HG03135 (cell line): Measurements from ENCODE around the gene GRWD1.

ENCODE experiments used
- ATAC-seq: cut with Tn5 transposase; IDR thresholded peaks from one replicate; pipeline ENCODE4 v1.9.1; 2021; ENCODE audit warnings: mild to moderate bottlenecking, moderate library complexity; ENCODE audit not compliant: unreplicated experiment

Gene GRWD1

GRCh38 chr19:48445606-48446481 lies at the start of gene GRWD1:
GRWD1 (plus strand) TSS chr19:48445983; CDS start chr19:48446006, 23 bp downstream.
- peak; percentile 86 for ATAC-seq

DNA sequence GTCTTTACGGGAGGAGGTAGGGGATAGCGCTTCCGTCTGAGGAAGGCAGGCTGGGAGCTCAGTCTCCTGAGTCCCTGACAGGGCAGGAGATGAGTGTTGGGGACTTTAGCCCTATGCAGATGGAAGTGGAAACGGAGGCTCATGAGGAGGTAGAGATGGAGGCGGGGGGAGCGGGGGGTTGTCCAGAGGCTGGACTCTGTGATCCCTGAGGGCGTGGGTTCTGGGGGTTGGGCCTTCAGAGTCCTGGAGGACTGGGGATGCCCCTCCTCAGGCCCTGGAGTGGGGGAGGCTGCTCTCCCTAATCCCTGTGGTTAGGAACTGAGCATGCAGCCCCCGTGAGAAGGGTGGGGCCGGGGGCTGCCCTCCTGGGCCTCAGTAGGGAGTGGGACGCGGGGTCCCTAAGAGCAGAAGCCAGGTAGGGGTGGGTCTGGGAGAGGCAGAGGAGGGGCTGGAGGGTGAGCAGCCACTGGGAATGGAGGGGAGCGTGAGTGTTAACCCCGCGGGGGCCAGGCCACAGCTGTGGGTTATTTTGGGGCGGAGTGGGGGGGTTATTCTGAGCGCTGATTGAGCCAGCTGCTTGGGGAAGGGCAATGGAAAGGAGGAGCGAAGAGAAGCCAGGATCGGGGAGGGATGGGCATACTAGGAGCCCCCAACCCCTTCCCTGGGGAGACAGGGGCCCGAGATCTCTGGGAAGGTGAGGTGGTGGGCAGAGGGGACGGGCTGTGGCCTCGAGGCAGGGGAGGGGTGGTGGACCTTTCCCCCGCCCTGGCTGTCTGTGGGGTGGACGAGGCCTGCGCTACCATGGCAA lies 49.6 kb upstream of the GRWD1 start:
- no peak for ATAC-seq

GRCh38 chr19:48396824-48397176 lies 49.0 kb upstream of the GRWD1 start:
- ATAC-seq, result no peak

DNA sequence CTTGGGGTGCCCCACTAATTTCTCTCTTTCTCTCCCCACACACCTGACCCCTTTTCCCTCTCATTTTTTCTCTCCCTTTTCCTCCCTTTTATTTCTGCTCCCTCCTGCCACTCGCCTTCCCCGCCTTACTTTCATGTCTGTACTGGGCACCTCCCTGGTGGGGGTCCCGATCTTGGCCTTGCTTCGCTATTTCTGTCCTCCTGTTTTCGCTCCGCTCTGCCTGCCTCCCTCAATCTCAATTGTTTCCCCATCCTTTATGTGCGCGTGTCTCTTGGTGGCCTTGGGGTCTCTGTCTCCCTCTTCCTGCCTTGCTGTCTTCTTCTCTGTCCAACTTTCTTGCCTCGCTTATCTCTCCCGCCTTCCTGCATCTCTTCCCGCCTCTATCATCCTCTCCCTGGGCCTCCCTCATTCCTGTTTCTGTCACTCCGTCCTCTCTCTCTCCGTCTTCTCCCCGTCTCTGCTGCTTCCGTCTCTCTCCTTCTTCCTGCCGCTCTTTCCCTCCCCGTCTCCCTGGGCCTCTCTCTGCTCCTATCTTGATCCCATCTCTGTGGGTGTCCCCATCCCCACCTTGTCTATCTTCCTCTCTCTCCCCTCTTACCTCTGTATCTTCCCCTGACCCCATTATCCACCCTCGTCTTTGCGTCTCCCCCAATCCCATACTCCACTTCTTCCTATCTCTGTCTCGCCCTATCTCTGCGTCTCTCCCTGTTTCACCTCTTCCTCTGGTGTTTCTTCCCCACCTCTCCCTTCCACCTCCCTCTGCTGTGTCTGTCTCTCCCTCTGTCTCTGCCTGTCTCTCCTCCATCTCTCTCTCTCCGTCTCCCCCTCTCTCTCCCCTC lies 48.3 kb upstream of the GRWD1 start:
- no peak for ATAC-seq

DNA sequence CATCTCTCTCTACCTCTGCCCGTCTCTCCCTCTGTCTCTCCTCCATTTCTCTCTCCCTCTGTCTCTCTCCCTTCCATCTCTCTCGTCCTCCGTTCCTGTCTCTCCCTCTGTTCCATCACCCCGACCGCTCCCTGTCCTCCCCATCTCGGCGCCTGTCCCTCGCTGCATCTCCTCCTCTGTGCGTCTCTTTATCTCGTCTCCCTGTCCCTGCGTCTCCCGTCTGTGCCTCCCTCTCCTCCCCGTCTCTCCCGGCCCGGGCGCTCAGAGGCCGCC lies 47.7 kb upstream of the GRWD1 start:
- no peak for ATAC-seq

GRCh38 chr19:48398375-48399235 lies 47.2 kb upstream of the GRWD1 start:
- ATAC-seq, result no peak

DNA sequence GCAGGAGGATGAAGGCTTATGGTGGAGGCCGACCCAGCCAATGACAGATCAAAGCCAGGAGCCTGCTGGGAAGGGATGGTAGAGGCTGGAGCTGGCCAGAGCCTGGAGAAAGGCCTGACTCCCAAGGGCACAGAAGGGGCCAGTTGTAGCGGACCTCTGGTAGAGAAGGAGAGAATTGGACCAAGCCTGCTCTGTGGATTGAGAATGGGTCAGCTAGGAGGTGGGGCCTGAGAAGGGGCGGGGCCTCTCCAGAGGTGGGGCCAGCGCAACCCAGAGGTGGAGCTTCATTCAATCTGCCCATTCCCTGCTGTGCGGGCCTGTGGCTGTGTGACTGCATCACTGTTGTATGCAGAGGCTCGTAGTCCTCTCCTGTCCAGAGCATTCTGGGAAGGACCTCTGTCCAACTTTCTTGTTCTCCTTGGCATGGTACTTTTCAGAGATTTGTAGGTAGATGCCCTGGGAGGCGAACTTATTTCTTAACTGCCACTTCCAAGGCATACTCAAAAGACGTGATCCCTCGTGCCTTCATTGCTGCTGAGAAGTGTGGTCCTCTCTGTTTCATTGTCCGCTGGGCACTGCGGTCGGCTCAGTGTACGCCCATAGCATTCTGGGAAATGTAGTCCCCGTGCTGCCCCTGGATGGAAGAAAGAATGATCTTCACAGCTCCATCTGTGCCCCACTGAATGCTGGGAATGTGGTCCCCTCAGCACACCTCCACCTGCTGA lies 45.6 kb upstream of the GRWD1 start:
- ATAC-seq, result no peak

- no peak for ATAC-seq
Measured at GRCh38 chr19:48401287-48401686, 44.5 kb upstream of the GRWD1 start.

DNA sequence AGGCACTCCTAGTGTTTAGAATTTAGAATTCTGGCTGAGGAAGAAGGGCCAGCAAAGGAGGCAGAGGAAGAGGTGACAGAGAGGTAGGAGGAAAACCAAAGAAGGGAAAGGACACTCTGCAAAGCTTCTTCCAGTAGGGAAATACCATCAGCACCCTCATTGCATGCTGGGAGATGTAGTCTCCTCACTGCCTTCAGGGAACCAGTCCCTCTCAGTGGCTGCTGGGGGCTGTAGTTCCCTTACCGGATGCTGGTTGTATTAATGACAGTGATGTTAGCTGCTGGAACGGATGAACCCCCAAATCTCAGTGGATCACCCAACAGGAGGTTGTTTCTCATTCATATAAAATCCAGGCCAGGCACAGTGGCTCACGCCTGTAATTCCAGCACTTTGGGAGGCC lies 42.2 kb upstream of the GRWD1 start:
- peak; percentile 54 for ATAC-seq

DNA sequence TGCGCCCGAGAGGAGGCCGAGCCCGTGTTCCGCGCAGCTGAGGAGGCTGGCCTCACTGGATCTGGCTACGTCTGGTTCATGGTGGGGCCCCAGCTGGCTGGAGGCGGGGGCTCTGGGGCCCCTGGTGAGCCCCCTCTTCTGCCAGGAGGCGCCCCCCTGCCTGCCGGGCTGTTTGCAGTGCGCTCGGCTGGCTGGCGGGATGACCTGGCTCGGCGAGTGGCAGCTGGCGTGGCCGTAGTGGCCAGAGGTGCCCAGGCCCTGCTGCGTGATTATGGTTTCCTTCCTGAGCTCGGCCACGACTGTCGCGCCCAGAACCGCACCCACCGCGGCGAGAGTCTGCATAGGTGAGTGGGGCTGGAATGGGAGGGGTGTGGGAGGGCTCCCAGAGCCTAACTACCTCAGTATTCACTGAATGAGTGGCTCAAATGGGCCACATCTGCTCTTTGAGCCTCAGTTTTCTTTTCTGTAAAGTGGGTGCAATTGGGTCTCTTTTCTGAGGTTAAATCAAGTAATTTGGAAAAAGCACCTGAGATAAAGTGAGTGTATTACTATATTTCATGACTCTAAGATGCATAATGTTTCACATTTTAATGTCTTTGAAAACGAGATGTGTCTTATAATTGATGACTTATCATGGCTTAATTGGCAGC lies 40.6 kb upstream of the GRWD1 start:
- ATAC-seq, result no peak

GRCh38 chr19:48405850-48406249 lies 39.9 kb upstream of the GRWD1 start:
- no peak for ATAC-seq

DNA sequence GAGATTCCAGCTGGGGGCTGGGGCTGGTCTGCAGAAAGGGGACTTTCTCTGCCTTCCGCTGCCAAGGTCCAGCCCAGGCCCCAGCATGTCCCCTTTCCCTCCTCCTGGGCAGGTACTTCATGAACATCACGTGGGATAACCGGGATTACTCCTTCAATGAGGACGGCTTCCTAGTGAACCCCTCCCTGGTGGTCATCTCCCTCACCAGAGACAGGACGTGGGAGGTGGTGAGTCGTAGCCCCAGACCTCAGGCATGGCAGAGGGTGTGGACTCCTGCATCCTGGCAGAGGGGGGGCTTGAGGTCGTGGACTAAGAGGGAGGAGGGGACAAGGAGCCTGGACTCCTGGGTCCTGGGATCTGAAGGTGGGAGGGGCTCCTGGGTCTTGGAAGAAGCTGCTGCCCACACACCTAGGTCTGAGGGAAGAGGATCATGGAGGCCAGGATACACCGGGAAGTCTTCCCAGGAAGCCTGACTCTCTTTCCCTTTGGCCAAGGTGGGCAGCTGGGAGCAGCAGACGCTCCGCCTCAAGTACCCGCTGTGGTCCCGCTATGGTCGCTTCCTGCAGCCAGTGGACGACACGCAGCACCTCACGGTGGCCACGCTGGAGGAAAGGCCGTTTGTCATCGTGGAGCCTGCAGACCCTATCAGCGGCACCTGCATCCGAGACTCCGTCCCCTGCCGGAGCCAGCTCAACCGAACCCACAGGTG lies 31.8 kb upstream of the GRWD1 start:
- ATAC-seq, result no peak

GRCh38 chr19:48415395-48415794 lies 30.4 kb upstream of the GRWD1 start:
- ATAC-seq, result no peak

DNA sequence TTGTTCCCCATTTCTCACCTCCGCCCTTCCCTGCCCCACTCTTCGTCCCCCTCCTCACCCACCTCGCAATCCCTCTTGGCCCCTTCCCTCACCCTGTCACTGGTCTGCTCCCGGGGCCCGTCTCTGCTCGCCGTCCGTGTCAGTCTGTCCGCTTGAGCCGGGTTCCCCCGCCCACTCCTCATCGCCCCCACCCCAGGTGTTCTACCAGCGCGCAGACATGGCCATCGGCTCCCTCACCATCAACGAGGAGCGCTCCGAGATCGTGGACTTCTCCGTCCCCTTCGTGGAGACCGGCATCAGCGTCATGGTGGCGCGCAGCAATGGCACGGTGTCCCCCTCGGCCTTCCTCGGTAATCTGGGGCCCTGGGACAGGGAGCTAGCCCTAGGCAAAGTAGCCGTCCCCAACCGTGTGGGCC lies 30.0 kb upstream of the GRWD1 start:
- no peak for ATAC-seq

- no peak for ATAC-seq
Measured at GRCh38 chr19:48417421-48417820, 28.4 kb upstream of the GRWD1 start.

GRCh38 chr19:48418317-48419064 lies 27.3 kb upstream of the GRWD1 start:
- no peak for ATAC-seq

- ATAC-seq, result no peak
Measured at GRCh38 chr19:48419158-48419920, 26.4 kb upstream of the GRWD1 start.
